ENCODE data around the gene NR1D2. TPM values are rescaled to one million over a fixed set of nuclear protein-coding genes. Genes with fewer than 3 reads are reported as not detected.

Gene NR1D2
- total RNA-seq, 1 donor from 2014 or later = 28.9 TPM

- DNase-seq = no peak
These were observed 13.5 kb upstream of the NR1D2 start for GRCh38 chr3:23931597-23931996.

GRCh38 chr3:23932571-23932970, 12.5 kb upstream of the NR1D2 start:
- no peak for DNase-seq

- peak; percentile 58 for DNase-seq
These were observed 10.8 kb upstream of the NR1D2 start for GRCh38 chr3:23934253-23934652.

GRCh38 chr3:23937296-23937695, 7.8 kb upstream of the NR1D2 start:
- DNase-seq = no peak

- no peak for DNase-seq
These were observed 6.4 kb upstream of the NR1D2 start for GRCh38 chr3:23938688-23939087.

GRCh38 chr3:23940775-23941174, 4.3 kb upstream of the NR1D2 start:
- DNase-seq = no peak

- DNase-seq = no peak
These were observed 3.6 kb upstream of the NR1D2 start for GRCh38 chr3:23941440-23941839.

- DNase-seq = no peak
These were observed 2.5 kb upstream of the NR1D2 start for GRCh38 chr3:23942546-23942945.

GRCh38 chr3:23944007-23944783, 891 bp upstream of the NR1D2 start:
- DNase-seq = no peak

- no peak for DNase-seq
These were observed 502 bp downstream of the NR1D2 start for GRCh38 chr3:23945663-23945912.

GRCh38 chr3:23945913-23946687, 1.0 kb downstream of the NR1D2 start:
- DNase-seq = peak; percentile 96

GRCh38 chr3:23948761-23949160, 3.7 kb downstream of the NR1D2 start:
- DNase-seq = no peak

GRCh38 chr3:23949784-23950183, 4.7 kb downstream of the NR1D2 start:
- no peak for DNase-seq

- DNase-seq = no peak
These were observed 5.2 kb downstream of the NR1D2 start for GRCh38 chr3:23950293-23950692.

GRCh38 chr3:23952646-23953045, 7.6 kb downstream of the NR1D2 start:
- DNase-seq = no peak

- DNase-seq = no peak
These were observed 8.4 kb downstream of the NR1D2 start for GRCh38 chr3:23953523-23953922.

GRCh38 chr3:23954144-23954543, 9.1 kb downstream of the NR1D2 start:
- no peak for DNase-seq

GRCh38 chr3:23956701-23957100, 11.6 kb downstream of the NR1D2 start:
- no peak for DNase-seq

GRCh38 chr3:23959135-23959900, 14.2 kb downstream of the NR1D2 start:
- DNase-seq = no peak

GRCh38 chr3:23960649-23961048, 15.6 kb downstream of the NR1D2 start:
- no peak for DNase-seq

GRCh38 chr3:23961066-23961465, 16.0 kb downstream of the NR1D2 start:
- no peak for DNase-seq

GRCh38 chr3:23961913-23962312, 16.8 kb downstream of the NR1D2 start:
- no peak for DNase-seq

- DNase-seq = no peak
These were observed 19.6 kb downstream of the NR1D2 start for GRCh38 chr3:23964537-23965235.

Data from skin of body (tissue), 2 donors.